GM18507 (cell line): ENCODE results near the gene SIGLEC15.
"Not testable (repeated sequence)": the region's sequence is repeated elsewhere in the genome, so short reads cannot be mapped to it uniquely, and the experiment has no call there.

Source experiments
- DNase-seq: peaks from one replicate; pipeline ENCODE4 v3.0.0; 2011; ENCODE audit warnings: low read depth; ENCODE audit not compliant: insufficient read length; ENCODE audit errors: extremely low spot score
- FAIRE-seq: peaks from 2 replicates; lab custom pipeline; 2011; peaks lifted over from hg19 to GRCh38; lab: Jason Lieb, UNC

SIGLEC15 gene

GRCh38 chr18:45817543-45817942 is 7.9 kb upstream of the SIGLEC15 start:
- no peak for DNase-seq
- no peak for FAIRE-seq

GRCh38 chr18:45818765-45819164 is 6.7 kb upstream of the SIGLEC15 start:
- FAIRE-seq, DNase-seq: not testable (repeated sequence)

- FAIRE-seq (no peak), DNase-seq (no peak)
Observed at GRCh38 chr18:45820106-45820745, 5.2 kb upstream of the SIGLEC15 start.

- DNase-seq = no peak
- no peak for FAIRE-seq
Observed at GRCh38 chr18:45821026-45821425, 4.4 kb upstream of the SIGLEC15 start.

GRCh38 chr18:45821711-45822110 is 3.8 kb upstream of the SIGLEC15 start:
- FAIRE-seq = no peak
- DNase-seq = no peak

GRCh38 chr18:45826084-45826483 is 609 bp downstream of the SIGLEC15 start:
- DNase-seq (no peak), FAIRE-seq (no peak)

GRCh38 chr18:45826716-45827115 is 1.2 kb downstream of the SIGLEC15 start:
- not testable (repeated sequence) for FAIRE-seq, DNase-seq

- FAIRE-seq = no peak
- no peak for DNase-seq
Observed at GRCh38 chr18:45828917-45829811, 3.7 kb downstream of the SIGLEC15 start.

- DNase-seq = no peak
- FAIRE-seq = no peak
Observed at GRCh38 chr18:45829855-45830254, 4.4 kb downstream of the SIGLEC15 start.

GRCh38 chr18:45830917-45831316 is 5.4 kb downstream of the SIGLEC15 start:
- FAIRE-seq = no peak
- no peak for DNase-seq

- DNase-seq = no peak
Observed at GRCh38 chr18:45833846-45834245, 8.4 kb downstream of the SIGLEC15 start.

GRCh38 chr18:45834306-45834705 is 8.8 kb downstream of the SIGLEC15 start:
- DNase-seq (no peak), FAIRE-seq (no peak)

More at GRCh38 chr18:45833846-45834245, 8.4 kb downstream of the SIGLEC15 start:
- no peak for FAIRE-seq

- DNase-seq = no peak
- FAIRE-seq = no peak
Observed at GRCh38 chr18:45835057-45835636, 9.7 kb downstream of the SIGLEC15 start.

GRCh38 chr18:45836242-45837205 is 11.0 kb downstream of the SIGLEC15 start:
- FAIRE-seq (no peak), DNase-seq (no peak)

GRCh38 chr18:45837283-45838070 is 12.0 kb downstream of the SIGLEC15 start:
- FAIRE-seq (no peak), DNase-seq (no peak)

GRCh38 chr18:45838302-45839070 is 13.0 kb downstream of the SIGLEC15 start:
- DNase-seq (no peak), FAIRE-seq (no peak)

GRCh38 chr18:45839414-45840395 is 14.2 kb downstream of the SIGLEC15 start:
- DNase-seq (no peak), FAIRE-seq (no peak)
